GM18951 (cell line): Measurements from ENCODE around the gene AIP.

Experiments used
- POLR2A ChIP-seq: IDR thresholded peaks from 4 replicates; pipeline ENCODE4 v1.6.1; 2011; ENCODE audit warnings: mild to moderate bottlenecking; ENCODE audit not compliant: insufficient read length, insufficient read depth; ENCODE audit errors: extremely low read depth
- in situ Hi-C: fragments of 300-500 bp; cut with MboI; formaldehyde crosslinking; loops from one replicate; pipeline ENCODE4 v1.12.0; 2022; ENCODE audit warnings: low sequenced_read_pairs, mixed read lengths, inconsistent platforms; ENCODE audit not compliant: unreplicated experiment

Gene AIP

DNA sequence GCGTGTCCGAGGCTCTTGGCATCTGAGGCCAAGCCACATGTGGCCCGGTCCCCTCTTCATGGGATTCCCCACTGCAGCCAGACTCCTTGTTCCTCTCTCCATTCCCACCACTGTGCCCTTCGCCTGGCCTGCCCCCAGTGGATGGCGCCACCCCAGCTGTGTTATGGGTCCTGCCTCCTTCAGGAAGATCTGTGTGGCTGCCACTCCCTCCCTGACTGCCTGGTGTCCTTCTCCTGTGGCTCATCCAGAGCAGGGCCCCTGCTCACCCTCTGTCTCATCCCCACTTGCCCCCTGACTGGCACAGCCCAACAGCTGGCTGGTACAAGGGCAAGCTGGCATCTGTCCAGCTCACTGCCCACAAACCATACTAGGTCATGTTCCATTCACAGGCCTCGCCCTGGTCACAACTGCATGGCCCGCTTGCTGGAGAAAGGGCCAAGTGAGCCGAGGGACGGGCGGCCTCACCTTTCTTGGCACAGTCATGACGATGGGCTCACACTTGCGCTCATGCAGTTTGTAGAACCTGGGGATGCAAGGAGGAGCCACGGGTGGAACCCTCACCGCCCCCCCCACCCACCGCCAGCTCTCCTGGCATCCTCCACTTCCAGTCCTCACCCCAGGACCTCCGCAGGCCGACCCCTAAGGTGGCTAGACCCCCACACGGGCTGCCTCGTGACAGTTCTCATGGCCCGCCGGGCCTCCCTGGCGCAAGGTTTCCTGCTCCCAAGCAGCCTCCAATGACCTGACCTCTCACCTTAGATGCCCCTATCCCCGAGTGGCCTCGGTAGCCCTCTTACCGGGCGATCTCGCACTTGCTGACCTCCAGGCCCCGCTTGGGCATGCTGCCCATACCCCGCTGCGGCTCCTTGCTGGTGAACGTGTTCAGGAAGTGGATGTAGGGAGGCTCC lies 43.3 kb upstream of the AIP start:
- in situ Hi-C loops, result no loop called here

DNA sequence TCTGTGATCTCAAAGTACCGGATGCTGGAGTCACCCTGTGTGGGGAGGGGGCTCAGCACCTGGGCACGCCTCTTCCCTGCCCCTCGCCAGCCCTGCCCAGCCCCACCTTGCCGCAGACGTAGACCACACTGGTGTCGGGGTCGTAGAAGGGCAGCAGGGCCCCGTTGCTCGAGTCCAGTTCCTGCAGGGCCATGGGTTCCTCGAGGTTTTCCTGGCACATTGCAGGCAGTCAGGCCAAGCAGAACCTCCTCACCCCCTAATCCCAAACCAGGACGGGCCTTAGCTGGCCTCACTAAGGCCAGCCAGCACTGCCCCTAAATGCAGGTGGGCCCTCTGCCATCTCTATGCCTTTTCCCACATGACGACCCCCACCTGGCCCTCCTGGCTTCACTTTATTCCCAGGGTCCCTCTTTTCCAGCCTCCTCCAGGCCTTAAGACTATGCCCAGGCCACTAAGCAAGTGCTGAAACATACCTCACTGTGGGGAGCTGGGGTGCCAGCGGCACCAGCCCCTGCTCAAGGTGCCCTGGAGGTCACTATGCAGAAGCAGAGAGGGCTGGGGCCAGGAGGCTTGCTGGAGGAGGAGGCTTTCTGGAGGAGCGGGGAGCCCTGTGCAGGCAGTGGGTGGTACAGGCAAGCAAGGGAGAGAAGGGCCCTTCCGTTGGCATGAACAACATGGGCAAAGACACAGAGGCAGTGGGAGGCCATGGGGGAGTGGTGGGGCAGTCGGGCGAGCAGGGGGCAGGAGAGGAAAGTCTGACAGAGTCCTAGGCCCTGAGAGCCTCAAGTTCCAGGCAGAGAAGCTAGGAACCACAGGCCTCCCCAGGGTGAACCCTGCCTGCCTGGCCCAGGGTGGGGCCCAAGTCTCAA lies 42.4 kb upstream of the AIP start:
- no peak for TF ChIP-seq POLR2A
- in situ Hi-C loops, result no loop called here

More for the DNA sequence above, 43.3 kb upstream of the AIP start:
- TF ChIP-seq POLR2A, result peak; percentile 17

DNA sequence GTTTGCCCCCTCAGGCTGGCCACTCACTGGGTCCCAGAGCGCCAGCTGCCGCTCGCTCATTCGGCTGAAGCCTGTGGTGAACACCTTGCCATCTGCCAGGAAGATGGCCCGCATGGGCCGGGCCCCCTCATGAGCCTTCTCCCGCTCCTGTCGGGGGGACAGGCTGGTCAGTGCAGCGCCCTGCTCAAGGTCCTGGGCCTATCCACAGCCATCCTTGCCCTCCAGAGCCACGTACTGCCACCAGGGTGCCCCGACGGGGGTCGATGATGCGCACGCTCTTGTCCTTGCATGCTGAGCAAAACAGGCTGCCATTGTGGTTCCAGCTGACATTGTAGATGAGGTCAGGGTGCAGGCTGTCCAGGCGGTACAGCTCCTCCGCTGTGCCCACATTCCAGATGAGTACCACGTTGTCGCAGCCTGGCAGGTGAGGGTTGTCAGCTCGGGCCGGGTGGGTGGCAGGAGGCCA lies 41.7 kb upstream of the AIP start:
- in situ Hi-C loops, result no loop called here
- peak; percentile 35 for TF ChIP-seq POLR2A

DNA sequence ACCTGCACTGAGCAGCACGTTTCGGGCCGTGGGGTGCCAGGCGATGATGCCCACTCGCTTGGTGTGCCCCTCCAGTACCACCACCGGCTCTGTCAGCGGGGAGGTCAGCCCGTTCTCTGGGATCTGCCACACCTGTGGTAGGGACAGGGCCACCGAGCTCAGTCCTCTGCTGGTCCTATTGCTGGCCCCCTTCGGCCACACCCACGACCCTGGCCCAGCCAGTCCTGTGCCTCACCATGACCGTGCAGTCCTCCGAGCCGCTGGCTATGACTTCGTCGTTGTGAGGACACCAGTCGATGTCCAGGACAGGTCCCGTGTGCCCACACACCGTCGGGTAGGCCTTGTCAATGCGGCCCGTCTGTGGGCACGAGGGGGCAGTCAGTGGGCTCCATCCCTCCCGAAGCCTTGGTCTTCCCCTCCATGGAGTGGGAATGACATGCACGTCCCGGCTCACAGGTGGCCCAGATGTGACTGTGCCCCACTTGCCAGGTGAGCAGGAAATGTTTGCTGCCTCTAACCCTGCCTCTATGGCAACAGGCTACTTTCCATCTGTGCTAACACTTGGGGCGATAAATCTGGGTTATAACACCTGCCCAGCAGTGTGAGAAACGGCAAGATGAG lies 41.0 kb upstream of the AIP start:
- in situ Hi-C loops, result no loop called here
- no peak for TF ChIP-seq POLR2A

DNA sequence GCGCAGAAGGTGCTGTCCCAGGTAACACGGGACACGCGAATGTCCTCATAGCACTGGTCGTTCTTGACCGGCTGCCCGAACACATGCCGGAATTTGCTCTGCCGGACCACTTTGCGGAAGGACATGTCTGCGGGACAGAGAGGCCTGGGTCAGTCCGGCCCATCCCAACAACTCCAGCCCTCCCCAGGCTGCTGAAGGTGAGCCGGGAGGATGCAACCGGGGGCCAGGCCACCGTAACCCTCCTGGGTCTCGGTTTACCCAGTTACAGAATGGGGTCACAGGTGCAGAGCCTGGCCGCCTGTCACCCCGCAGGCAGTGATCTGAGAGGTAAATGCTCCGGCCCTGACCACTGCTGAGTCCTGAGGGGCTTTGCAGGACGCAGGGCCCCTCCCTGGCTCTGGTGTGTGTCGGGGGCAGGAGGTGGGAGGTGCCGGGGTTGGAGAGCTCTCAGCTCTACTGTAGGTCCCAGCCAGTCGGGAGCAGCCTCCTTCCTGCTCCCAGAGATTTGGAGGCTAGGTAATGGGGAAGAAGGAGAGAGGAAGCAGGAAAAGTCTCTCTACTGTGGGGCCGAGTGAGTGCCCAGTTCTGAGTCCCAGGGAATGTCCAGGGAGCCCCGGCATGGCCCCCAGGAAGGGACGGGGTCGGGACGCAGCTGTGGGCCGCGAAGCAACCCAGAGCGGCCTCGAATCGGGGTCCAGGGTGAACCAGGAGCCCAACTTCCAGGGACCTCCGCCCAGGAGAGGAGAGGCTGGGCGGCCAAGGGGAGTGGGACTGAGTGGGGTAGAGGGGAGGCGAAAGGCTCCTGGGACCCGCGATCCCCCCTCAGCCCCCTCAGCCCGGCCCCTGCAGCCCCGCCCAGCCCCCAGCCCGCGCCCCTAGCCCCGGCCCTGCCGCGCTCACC lies 40.1 kb upstream of the AIP start:
- in situ Hi-C loops, result no loop called here
- TF ChIP-seq POLR2A, result no peak

DNA sequence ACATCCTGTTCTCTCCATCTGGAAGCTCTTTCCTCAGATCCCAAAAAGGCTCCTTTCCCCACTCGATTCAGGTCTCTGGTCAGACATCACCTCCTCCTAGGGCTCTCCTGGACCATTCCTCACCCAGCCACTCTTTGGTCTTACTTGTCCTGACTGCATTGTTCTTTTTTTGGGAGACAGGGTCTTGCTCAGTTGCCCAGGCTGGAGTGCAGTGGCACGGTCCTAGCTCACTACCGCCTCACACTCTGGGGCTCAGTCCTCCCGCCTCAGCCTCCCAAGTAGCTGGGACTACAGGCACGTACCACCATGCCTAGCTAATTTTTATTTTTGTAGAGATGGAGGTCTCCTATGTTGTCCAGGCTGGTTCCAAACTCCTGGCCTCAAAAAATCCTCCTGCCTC lies 37.3 kb upstream of the AIP start:
- TF ChIP-seq POLR2A, result no peak
- in situ Hi-C loops, result no loop called here

DNA sequence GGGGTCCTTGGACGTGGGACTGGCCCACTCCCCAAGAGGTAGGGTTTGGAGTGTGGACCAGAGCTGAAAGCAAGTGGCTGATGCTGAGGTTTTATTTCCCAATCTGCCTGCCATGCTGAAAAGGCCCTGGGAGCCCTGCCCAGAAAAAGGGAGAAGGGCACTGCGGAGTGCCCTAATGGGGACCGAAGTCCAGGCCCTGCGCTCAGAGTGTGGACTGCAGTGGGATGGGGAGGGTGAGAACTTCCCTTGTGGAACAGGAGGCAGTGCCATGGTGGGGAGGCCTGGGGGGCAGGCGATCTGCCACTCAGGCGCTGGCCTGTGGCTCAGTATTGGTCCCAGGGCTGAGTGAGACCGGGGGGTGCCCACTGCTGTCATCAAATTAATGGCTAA lies 34.6 kb upstream of the AIP start:
- no peak for TF ChIP-seq POLR2A
- in situ Hi-C loops, result no loop called here

DNA sequence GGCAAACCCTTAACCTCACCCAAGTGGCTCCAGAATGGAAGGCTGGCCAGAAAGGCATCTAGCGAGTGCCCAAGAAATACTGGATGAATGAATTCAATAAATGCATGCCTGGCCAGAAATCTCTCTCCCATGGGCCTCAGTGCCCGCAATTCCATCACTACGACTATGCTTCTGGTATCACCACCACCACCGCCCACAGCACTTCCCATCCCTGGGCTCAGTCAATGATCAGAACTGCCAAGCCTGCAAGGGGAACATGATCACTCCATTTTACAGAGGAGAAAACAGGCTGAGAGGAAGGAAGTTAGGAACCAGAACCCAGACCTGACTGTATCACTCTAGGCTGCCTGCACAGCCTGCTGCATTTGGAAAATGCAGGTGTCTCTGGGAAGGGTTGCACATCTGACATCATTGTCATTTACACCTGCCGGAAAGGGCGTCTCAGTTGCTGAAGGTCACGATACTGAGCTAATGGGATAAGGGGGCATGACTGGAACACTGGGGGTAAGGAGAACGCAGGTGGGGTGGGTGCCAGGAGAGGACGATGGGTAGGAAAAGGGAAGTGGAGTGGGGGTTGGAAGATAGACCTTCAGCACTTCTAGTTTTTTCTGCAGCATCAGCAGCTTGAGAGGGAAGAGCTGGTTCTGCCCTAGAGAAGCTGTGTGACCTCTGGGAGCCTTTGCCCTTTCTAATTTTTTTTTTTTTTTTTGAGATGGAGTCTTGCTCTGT lies 33.5 kb upstream of the AIP start:
- in situ Hi-C loops, result no loop called here
- no peak for TF ChIP-seq POLR2A

DNA sequence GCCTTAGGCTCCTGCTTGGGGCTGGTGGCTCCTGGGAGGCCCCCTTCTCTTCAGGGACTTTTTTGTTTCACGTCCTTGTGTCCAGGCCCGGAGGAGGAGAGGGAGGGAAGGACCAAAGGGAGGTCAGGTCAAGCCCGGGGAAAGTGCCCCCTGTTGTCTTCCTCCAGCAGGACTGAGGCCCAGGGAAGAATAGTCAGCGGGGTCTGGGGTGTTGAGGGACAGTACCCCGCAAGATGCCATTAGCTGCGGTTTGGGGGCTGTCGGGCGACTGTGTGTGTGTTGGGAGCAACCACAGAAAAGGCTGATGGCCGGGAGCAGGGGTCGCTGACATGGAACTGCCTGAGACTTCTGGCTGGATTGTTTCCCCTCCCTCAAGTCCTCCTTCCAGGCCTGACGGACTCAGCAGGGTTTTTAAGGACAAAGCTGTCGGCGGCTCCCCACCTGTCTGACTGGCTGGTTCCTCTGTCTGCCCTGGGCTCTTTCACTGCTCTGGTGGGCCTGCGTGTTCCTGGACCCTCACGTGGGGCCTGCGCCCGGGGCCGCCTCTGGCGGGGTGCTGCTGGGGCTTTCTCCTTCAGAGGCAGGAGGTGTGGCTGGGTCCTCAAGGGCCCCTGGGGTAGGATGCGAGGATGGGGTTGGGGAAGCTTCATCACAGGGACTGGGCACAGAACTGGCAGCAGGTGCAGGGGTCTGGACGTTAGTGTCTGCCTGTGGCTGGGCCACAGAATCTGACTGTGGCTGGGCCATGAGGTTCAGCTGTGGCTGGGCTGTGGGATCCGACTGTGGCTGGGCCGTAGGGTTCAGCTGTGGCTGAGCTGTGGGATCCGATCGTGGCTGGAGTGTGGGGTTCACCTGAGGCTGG lies 31.8 kb upstream of the AIP start:
- in situ Hi-C loops, result no loop called here
- no peak for TF ChIP-seq POLR2A

DNA sequence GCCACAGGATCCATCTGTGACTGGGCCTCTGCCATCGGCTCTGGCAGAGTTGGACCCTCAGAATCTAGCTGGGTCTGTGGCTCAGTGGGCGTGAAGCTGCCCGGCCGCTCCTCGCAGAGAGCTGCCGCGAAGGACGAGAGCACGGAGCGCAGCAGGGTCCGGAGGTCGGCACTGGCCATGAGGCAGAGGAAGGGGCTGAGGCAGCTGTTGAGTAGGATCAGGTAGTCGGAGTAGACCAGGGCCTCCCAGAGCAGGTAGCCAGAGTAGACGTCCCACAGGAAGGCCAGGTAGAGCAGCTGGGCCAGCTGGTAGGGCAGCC lies 31.2 kb upstream of the AIP start:
- TF ChIP-seq POLR2A, result no peak
- in situ Hi-C loops, result no loop called here
